DMS114 treated with DMSO at 0.1 percent for 48 hours (cell line): ENCODE measurements around the gene PRKCZ.

Source experiments
- DNase-seq: peaks from one replicate; lab custom pipeline; 2025; ENCODE audit not compliant: unreplicated experiment; lab: John Stamatoyannopoulos, UW

The PRKCZ gene

DNA sequence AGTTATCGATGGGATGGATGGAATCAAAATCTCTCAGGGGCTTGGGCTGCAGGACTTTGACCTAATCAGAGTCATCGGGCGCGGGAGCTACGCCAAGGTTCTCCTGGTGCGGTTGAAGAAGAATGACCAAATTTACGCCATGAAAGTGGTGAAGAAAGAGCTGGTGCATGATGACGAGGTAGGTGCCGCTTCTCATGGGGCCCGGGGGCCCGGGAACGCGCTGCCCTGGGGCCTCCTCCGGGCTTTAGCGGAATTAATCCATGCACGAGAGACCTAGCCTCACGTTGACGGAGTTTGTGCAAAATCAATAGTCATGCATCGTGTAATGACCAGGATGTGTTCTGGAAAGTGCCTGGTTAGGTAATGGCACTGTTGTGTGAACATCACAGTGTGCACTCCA is 100.6 kb downstream of the PRKCZ start:
- DNase-seq = no peak

DNA sequence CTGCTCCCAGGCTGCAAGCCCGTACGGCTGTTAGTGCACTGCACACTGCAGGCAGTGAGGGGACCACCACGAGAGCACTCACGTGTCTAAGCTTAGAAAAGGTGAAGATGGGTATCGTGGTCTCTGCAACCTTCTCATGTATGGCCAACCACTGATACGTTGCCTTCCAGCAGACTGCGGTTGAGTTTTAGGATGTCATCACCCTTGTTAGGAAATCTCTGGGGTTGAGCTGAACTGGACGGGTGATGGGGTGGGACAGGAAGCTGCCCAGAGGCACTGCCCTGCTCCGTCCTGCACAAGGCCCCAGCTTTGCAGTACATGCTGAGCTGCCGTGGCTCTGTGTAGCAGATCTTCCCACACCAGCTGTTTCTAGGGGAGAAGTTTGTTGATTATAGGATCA is 101.0 kb downstream of the PRKCZ start:
- no peak for DNase-seq

DNA sequence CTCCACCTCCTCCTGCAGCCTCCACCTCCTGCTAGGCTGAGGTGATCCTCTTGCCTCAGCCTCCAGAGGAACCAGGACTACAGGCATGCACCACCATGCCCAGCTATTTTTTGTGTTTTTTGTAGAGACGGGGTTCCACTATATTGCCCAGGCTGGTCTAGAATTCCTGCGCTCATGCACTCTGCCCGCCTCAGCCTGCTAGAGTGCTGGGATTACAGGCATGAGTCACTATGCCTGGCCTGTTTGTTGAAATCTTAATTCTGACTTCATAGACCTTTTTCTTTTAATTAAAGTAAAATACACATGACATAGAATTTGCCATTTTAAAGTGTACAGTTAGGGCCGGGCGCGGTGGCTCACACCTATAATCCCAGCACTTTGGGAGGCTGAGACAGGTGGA is 101.7 kb downstream of the PRKCZ start:
- no peak for DNase-seq

DNA sequence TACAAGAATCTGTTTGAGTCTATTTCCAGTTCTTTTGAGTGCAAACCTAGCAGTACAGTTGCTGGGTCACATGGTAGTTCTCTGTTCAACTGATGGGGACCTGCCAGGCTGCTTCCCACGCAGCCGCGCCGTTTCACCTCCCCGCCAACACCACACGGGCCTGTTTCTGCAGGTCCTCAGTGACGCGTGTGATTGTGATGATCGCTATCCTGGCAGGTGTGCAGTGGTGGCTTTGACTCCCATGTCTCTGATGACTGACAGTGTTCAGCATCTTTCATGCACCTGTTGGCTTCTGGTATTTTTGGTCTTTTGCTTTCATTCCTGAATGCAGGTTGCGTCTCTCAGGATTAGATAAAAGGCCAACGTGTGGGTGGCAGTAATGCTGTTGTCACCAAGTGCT is 102.7 kb downstream of the PRKCZ start:
- no peak for DNase-seq

DNA sequence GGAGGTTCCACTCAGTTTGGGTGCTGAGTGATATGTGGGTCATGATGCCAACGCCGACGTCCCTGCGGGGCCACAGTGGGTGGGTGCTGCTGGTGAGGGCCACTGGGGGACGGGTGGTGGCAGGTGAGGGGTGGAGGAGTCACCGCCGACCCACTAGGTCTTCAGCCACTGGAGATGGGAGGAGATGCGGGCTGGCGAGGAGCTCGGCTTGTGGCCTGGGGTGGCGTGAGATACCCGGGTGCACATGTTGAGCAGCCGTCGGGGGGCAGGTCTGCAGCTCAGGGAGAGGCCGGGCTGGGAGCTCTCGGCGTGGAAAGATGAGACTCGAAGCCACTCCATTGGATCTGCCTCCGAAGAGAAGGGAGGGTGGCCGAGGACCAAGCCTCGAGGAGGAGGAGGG is 103.8 kb downstream of the PRKCZ start:
- DNase-seq = no peak

DNA sequence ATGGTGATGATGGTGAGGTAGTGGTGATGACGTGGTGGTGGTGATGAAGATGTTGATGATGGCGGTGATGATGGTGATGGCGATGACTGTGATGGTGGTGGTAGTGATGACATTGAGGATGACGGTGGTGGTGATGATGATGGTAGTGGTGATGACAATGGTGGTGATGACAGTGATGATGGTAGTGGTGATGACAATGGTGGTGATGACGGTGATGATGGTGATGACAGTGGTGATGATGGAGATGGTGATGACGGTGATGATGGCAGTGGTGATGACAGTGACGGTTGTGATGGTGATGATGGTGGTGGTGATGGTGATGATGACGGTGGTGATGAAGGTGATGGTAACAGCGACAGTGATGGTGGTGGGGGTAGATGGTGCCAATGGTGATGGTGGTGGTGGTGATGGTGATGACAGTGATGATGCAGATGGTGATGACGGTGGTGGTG is 105.0 kb downstream of the PRKCZ start:
- no peak for DNase-seq

DNA sequence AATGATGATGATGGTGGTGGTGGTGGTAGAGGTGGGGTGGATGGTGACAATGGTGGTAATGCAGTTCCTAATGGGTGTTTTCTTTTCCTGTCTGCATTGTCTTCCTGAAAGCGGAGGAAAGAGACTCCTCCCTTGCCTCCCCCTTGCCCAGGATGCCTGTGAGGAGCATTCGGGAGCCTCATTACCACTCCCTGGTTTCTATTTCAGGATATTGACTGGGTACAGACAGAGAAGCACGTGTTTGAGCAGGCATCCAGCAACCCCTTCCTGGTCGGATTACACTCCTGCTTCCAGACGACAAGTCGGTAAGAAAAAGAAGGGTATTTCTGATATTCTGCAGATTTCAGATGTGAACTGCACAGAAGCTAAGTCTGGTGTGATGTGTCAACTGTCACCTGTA is 105.6 kb downstream of the PRKCZ start:
- no peak for DNase-seq

DNA sequence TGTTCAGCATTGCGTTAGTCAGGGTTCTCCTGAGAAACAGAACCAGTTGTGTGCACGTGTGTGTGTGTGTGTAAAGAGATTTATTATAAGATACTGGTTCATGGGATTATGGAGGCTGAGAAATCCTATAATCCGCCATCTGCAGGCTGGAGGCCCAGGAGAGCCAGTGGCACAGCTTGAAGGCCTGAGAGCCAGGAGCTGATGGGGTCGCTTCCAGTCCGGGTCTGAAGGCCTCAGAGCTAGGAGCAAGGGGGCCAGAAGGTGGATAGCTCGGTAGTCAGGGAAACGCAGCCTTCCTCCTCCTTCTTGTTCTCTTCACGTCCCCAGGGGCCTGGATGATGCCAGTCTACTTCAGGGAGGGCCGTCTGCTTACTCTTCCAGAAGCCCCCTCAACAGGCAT is 106.7 kb downstream of the PRKCZ start:
- no peak for DNase-seq

DNA sequence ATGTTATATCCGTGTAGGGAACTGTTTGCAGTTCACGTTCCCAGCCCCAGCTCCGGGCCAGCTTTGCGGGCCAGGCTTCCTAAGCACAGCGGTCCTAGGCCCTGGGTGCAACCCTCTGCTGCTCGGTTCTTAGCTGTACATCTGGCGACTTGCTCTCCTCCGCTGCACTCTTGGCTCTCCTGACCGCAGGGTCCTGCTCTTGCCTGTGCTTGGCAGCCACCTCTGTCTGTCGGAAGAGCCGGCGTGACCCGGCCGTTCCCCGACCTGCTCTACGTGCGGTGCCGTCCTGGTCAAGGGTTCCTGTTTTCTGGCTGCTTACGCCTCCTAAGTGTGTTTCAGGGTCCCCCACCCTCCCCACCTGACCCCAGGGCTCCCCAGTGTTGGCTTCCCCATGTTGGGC is 107.6 kb downstream of the PRKCZ start:
- DNase-seq = no peak

DNA sequence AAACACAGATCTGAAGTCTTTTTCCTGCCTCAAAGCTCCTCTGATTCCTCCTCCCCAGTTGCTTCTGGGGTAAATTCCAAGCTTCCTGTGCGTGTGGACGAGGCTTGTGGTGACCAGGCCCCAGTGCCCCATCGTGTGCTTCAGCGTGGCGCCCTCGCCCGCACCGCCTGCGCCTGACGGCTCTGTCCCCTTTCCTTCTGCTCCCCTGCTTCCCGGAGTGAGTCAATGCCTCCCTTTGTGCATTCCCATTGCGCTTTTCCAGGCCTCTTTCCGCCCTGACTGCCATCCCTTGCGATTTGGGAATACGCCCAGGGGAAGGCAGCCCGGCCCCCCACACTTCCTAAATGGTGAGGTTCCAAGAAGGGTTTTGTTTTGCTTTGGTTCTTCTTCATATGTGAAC is 108.1 kb downstream of the PRKCZ start:
- no peak for DNase-seq

DNA sequence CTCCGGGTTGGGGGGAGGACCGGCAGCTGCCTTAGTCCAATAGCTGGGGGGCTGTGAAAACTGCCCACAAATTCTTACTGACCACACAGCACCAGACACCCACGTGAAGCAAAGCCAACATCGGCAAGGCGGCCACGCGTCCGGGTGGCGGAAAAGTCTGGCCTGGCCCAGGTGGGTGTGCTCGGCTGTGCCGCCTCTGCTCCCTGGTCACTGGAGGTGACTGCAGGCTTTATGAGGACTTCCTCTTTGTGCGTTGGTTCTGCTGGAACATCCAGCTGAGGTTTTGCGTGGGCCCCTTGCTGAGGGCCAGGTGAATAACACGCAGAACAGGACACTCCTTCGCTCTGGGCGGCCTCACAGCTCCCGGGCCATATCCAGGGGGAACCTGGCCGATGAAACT is 108.9 kb downstream of the PRKCZ start:
- DNase-seq = no peak

DNA sequence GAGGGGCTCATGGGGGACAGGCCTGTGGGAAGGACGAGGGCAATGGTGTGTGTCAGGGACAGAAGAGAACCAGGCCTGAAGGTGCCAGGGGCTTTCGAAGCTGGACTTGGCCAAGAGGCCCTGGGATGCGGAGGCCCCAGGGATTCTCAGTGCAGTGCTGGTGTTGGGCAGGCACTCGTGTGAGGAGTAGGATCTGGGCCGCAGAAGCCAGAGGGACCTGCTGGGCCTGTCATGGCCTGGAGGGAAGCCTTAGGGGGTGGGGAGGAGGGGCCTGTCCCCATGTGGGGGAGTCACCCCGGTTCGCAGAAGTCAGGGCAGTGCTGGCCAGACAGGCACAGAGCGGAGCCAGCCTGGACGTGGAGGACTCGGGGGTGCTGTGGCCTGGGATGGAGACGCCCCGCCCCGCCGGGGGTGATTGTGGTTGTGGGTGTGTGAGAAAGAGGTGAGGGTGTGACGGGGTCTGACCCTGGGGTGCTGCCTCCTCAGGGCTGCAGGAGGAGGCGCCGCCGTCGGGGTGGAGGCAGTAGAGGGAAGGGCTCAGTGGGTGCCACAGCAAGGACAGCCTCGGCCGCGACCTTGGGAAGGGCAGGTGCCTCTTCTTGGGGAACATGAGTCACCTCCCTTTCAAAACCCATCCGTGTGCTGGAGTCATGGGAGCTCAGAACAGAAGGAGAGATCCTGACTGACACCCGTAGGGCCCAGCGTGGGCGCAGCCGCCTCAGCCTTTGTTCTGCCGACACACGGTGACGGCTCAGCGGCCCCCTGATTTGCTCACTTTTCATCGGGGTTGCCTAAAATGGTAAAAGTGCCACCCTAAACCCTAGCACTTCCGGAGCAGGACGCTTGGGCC is 110.5 kb downstream of the PRKCZ start:
- DNase-seq = no peak

DNA sequence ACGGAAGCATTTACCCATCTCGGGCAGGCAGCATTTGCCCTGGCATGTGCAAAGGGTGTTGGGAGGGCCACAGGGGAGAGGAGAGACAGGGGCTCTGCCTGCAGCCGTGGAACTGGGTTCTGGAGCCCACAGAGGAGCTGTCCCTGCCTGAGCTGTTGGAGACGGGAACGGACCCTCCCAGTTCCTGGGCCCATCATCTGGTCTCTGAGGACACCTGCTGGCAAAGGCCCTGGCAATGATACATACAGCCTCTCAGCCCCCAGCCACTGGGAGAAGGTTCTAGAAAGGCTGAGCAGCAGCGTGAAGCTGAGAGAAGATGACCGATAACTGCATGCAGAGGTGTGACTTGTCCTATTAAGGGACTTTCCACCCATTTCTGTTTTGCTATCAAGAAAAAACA is 113.0 kb downstream of the PRKCZ start:
- no peak for DNase-seq

DNA sequence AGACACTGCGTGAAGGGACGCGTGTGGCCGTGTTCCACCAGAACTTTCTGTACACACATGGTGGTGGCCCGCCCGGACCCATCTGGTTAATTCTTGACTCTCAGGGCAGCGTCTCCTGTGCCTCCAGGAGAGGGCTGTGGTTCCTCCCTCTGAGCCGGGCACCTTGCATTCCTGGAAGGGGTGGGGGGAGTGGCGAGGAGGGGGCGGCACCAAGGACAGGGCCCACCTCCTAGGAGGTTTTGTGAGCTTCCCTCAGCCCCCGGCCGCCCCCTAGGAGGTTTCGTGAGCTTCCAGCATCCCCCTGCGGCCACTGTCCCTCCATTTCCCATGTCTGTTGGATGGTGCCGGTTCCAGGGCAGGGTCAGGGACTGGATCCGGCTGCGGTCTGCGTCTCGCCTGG is 115.4 kb downstream of the PRKCZ start:
- DNase-seq = no peak

DNA sequence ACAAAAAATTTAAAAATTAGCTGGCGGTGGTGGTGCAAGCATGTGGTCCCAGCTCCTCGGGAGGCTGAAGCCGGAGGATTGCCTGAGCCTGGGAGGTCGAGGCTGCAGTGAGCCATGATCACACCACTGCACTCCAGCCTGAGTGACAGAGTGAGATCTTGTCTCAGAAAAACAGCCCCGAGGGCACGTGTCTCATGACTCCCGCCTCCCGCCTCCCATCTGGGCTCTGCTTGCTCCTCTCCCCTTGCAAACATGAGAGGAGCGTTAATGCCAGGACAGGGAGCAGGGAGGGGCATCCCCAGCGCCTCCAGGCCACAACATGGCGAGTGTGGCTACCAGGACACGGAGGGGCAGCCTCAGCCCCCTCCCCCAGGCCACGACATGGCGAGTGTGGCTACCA is 116.0 kb downstream of the PRKCZ start:
- DNase-seq = no peak

DNA sequence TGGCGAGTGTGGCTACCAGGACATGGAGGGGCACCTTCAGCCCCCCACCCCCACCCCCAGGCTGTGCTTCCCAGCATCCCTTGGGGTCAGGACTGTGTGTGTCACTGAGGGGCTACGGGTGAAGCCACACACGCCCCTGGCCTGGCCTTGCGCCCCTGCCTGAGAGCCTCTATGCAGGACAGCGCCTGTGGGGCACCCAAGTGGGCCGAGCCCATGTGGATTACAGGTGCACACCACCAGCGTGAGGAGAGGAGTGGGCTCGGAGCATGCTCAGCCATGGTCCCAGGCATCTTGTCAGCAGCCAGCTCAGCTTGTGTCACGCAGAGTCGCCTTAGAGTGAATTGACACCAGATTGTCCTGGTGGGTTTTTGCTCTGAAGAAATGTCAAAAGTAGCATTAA is 116.5 kb downstream of the PRKCZ start:
- no peak for DNase-seq

DNA sequence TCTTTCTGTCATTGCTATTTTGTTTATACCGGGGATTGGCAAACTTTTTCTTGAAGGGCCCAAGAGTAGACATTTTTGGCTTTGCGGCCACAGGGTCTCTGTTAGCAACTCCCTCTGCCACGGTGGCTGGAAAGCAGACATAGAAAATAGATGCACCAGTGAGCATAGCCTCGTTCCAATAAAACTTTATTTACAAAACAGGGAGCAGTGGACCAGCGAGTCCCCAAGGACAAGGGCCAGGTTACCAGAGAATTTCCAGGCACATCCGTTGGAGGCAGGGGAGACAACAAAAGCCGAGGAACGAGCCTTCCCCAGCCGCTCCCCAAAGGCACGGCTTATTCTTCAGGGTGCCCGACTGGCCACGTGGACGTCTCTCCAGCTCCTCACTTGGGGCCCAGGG is 117.9 kb downstream of the PRKCZ start:
- no peak for DNase-seq

DNA sequence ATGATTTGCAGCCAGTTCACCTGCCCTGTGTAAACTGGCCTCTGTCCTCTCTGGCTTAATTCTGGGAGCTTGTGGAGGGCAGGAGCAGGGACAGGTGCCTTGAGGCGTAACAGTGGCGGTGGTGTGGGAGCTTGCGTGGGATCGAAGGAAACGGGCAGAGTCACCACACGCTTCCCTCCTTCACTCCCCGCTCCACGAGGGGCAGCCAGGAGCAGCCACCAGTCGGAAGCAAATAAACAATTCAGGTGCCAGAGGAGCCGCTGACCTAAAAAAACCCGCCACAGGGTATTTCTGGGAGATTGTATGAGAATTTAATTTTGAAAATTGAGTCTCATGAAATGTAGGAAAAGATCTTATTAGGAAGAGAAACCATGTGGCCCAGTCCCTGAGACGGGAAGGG is 118.3 kb downstream of the PRKCZ start:
- DNase-seq = no peak

DNA sequence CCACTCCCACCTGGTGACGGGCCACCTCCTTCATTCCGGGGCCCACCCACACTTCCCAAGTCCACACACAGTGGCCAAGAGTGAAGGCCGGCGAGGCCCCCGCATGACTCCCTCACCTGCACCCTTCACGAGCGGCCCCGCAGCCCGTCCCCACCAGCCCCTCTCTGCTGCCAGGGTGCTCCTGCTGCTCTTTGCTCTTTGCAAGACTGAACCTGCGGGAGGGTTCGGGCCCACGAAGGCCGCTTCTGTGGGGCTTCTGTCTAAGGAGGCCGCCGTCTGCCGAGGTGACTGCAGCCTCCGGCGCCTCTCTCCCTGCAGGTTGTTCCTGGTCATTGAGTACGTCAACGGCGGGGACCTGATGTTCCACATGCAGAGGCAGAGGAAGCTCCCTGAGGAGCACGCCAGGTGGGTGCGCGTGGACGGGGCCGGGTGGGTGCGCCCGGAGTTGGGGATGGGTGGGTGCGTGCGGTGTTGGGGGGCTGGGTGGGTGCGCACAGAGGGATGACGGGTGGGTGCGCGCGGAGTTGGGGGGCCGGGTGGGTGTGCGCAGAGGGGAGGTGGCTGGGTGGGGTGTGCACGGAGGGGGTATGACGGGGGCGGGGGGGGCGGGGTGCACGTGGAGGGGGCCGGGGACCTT is 119.1 kb downstream of the PRKCZ start:
- no peak for DNase-seq

DNA sequence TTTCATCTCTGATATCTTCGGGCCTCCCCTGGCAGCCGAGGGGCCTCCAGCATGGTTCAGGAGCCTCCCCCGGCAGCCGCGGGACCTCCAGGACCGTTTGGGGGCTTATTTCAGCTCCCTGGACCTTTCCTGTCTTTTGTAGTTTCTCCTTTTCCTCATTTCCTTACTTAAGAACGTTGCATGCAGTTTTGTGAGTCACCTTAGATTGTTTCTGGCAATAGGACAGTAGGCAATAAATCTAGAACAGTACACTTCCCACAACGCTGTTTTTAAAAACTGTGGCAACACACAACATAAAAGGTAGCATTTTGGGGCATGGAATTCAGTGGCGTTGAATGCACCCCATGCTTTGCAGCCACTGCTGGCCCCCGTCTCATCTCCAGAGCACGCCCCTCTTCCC is 120.0 kb downstream of the PRKCZ start:
- no peak for DNase-seq

DNA sequence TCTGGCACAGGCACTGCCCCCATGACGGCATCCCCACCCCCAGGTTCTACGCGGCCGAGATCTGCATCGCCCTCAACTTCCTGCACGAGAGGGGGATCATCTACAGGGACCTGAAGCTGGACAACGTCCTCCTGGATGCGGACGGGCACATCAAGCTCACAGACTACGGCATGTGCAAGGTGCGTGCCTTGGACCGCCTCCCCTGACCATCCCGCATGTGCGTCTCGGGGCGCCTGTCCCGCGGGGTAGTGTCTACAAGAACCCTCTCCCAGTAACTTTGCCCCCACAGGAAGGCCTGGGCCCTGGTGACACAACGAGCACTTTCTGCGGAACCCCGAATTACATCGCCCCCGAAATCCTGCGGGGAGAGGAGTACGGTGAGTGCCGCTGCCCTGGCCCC is 121.8 kb downstream of the PRKCZ start:
- DNase-seq = no peak

DNA sequence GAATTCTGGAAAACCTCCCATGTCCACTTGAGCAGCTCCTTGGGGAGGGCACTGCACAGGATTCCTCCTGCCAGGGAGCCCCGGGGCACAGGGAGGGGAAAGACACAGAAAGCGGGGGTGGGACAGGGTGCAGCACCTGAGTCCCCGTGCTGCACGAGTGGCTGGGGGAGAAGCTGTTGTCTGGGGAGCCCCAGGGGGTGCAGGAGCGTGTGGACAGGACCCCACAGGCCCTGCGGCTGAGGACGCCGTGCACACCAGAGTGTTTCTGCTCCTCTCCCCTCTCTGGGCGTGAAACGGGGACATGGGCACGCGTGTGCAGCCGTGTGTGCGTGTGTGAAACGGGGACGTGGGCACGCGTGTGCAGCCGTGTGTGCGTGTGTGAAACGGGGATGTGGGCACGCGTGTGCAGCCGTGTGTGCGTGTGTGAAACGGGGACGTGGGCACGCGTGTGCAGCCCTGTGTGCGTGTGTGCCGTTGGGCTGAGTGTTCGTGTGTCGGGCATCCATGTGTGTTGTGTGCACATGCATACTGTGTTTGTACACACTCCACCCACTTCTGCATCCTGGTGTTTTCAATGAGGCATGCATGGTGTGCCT is 122.4 kb downstream of the PRKCZ start:
- no peak for DNase-seq
